ENCODE measurements around the gene ANO9.

DNA sequence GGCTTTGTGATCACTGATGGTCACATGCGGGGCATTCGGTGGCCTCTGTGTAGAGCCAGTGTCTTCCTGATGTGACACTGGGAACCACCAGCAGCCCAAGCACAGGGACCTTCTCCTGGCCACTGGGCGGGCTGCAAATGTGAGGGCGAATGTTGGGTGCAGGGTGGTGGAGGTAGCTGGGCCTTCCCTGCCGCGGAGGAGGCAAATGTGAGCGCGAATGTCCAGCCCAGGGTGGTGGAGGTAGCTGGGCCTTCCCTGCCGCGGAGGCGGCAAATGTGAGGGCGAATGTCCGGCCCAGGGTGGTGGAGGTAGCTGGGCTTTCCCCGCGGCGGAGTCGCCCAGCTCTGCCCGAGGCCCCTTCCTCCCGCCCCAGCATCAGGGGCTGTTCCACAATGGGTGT lies 31.6 kb upstream of the ANO9 start:
- TF ChIP-seq POLR2A (IDR thresholded peaks at IDR 0.05), result no peak
- TF ChIP-seq, protein P1, sequence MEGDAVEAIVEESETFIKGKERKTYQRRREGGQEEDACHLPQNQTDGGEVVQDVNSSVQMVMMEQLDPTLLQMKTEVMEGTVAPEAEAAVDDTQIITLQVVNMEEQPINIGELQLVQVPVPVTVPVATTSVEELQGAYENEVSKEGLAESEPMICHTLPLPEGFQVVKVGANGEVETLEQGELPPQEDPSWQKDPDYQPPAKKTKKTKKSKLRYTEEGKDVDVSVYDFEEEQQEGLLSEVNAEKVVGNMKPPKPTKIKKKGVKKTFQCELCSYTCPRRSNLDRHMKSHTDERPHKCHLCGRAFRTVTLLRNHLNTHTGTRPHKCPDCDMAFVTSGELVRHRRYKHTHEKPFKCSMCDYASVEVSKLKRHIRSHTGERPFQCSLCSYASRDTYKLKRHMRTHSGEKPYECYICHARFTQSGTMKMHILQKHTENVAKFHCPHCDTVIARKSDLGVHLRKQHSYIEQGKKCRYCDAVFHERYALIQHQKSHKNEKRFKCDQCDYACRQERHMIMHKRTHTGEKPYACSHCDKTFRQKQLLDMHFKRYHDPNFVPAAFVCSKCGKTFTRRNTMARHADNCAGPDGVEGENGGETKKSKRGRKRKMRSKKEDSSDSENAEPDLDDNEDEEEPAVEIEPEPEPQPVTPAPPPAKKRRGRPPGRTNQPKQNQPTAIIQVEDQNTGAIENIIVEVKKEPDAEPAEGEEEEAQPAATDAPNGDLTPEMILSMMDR (IDR thresholded peaks at IDR 0.05), result no peak
